Neural progenitor cell (in vitro differentiated cells): ENCODE results near the gene RIBC2.

Experiments
- EZH2 ChIP-seq: fragments of 200-600 bp; sonication (generic); IDR thresholded peaks from 2 replicates; pipeline ENCODE4 v1.6.1; 2017; ENCODE audit warnings: antibody characterized with exemption, mild to moderate bottlenecking, moderate library complexity
- TF ChIP-seq, protein P1 (sequence below): fragments of 200-600 bp; sonication (generic); IDR thresholded peaks from 2 replicates; pipeline ENCODE4 v1.5.1; 2017; ENCODE audit warnings: antibody characterized with exemption, mild to moderate bottlenecking

DNA sequence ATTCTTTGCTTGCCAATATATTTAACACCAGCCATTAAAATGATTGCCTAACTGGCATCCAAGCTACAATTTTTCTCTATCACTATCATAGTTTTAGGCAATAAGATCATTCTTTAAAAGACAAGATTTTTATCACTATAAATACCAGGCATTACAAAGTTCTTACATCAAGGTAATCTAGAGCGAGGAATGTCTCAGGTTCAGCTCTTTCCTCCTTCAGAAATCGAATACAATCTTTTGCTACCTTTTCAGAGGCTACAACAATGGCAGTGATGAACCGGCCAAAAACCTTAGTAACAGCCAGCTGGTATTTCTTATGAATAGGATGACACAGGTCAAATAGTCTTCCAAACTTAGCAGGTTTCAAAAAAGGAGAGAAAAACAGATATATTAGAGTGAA lies 23.9 kb upstream of the RIBC2 start:
- TF ChIP-seq, protein P1, sequence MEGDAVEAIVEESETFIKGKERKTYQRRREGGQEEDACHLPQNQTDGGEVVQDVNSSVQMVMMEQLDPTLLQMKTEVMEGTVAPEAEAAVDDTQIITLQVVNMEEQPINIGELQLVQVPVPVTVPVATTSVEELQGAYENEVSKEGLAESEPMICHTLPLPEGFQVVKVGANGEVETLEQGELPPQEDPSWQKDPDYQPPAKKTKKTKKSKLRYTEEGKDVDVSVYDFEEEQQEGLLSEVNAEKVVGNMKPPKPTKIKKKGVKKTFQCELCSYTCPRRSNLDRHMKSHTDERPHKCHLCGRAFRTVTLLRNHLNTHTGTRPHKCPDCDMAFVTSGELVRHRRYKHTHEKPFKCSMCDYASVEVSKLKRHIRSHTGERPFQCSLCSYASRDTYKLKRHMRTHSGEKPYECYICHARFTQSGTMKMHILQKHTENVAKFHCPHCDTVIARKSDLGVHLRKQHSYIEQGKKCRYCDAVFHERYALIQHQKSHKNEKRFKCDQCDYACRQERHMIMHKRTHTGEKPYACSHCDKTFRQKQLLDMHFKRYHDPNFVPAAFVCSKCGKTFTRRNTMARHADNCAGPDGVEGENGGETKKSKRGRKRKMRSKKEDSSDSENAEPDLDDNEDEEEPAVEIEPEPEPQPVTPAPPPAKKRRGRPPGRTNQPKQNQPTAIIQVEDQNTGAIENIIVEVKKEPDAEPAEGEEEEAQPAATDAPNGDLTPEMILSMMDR: no peak
- TF ChIP-seq EZH2: no peak
